A549 (cell line): ENCODE data around the gene DDX25. TPM values are rescaled to one million over a fixed set of nuclear protein-coding genes. Genes with fewer than 3 reads are reported as not detected.
A peak's percentile ranks its signal among the peaks of the same experiment; 100 is the strongest.

Source experiments
- ATAC-seq, 2 experiments: fragments of 200-7000 bp in 1 of 2; fragments of >200 bp in 1 of 2; cut with Nextera tagmentation in 1 of 2; cut with Tn5 transposase in 1 of 2; 3 replicates each; pipeline versions ENCODE4 v1.8.0 to v1.9.1; 2018 to 2020; ENCODE audit warnings: mild to moderate bottlenecking in 1 of 2, moderate library complexity in 1 of 2
- CTCF ChIA-PET: fragments of 300-600 bp; sonication (Branson Sonifier 250); formaldehyde crosslinking; extraction: SDS; loops from one replicate; lab custom pipeline; 2021; ENCODE audit warnings: antibody characterized with exemption, inconsistent platforms; lab: Yijun Ruan, JAX
- POLR2A ChIA-PET: fragments of 350-600 bp; formaldehyde crosslinking; extraction: SDS; loops from one replicate; lab custom pipeline; 2021; ENCODE audit warnings: antibody characterized with exemption, inconsistent platforms; lab: Yijun Ruan, JAX
- DNase-seq, 2 experiments: peaks; one replicate each; pipeline versions ENCODE4 v3.0.0 to v3.0.0-alpha.2; 2011 to 2016; ENCODE audit warnings: low read depth in 1 of 2, low spot score in 1 of 2
- FAIRE-seq: peaks from 2 replicates; lab custom pipeline; 2011; peaks lifted over from hg19 to GRCh38; lab: Jason Lieb, UNC
- H3K27ac ChIP-seq, 2 experiments: fragments of >200 bp; sonication (Bioruptor Twin); formaldehyde crosslinking; 3 replicates each; pipeline ENCODE4 v1.5.1; 2016 to 2017
- H3K4me1 ChIP-seq: fragments of >200 bp; sonication (Bioruptor Twin); formaldehyde crosslinking; 3 replicates; pipeline ENCODE4 v1.6.1; 2016
- H3K4me2 ChIP-seq: fragments of >200 bp; sonication (Bioruptor Twin); formaldehyde crosslinking; 3 replicates; pipeline ENCODE4 v1.6.1; 2016
- H3K4me3 ChIP-seq: fragments of >200 bp; sonication (Bioruptor Twin); formaldehyde crosslinking; 3 replicates; pipeline ENCODE4 v1.5.1; 2016
- H3K9me3 ChIP-seq: fragments of >200 bp; sonication (Bioruptor Twin); formaldehyde crosslinking; 3 replicates; pipeline ENCODE4 v1.6.1; 2016
- CBX2 ChIP-seq: fragments of 200-600 bp; sonication (generic); IDR thresholded peaks from 2 replicates; pipeline ENCODE4 v1.6.1; 2016; ENCODE audit warnings: low read depth, mild to moderate bottlenecking, borderline replicate concordance
- CBX8 ChIP-seq: fragments of 200-600 bp; sonication (generic); IDR thresholded peaks from 2 replicates; pipeline ENCODE4 v1.6.1; 2016
- CHD2 ChIP-seq: fragments of 150-350 bp; IDR thresholded peaks from 2 replicates; pipeline ENCODE4 v1.6.1; 2014; ENCODE audit warnings: low read length; ENCODE audit not compliant: partially characterized antibody
- EHF ChIP-seq: fragments of 250-450 bp; sonication (Bioruptor Pico); IDR thresholded peaks from 2 replicates; pipeline ENCODE4 v1.5.0; 2020; ENCODE audit warnings: mild to moderate bottlenecking
- EHMT2 ChIP-seq: fragments of 200-600 bp; sonication (generic); IDR thresholded peaks from 2 replicates; pipeline ENCODE4 v1.6.1; 2016; ENCODE audit warnings: antibody characterized with exemption, low read depth, mild to moderate bottlenecking, moderate library complexity
- FOSL2 ChIP-seq, 2 experiments: fragments of 450-650 bp in 1 of 2; fragments of >200 bp in 1 of 2; sonication (Bioruptor Twin) in 1 of 2; formaldehyde crosslinking; IDR thresholded peaks; 2 replicates each; pipeline versions ENCODE4 v1.5.0 to v1.6.1; 2016 to 2020; ENCODE audit warnings: mild to moderate bottlenecking in 1 of 2, moderate library complexity in 1 of 2
- HDAC2 ChIP-seq: fragments of 200-600 bp; sonication (generic); IDR thresholded peaks from 2 replicates; pipeline ENCODE4 v1.6.1; 2016
- HES2 ChIP-seq: fragments of >200 bp; sonication (Bioruptor Twin); formaldehyde crosslinking; IDR thresholded peaks from 2 replicates; pipeline ENCODE4 v1.6.1; 2016
- HEYL ChIP-seq: fragments of 250-450 bp; sonication (Bioruptor Pico); IDR thresholded peaks from 2 replicates; pipeline ENCODE4 v1.8.0; 2021; ENCODE audit warnings: mild to moderate bottlenecking, moderate library complexity
- JUNB ChIP-seq: fragments of >200 bp; sonication (Bioruptor Twin); formaldehyde crosslinking; IDR thresholded peaks from 2 replicates; pipeline ENCODE4 v1.6.1; 2016
- MYC ChIP-seq: IDR thresholded peaks from 2 replicates; pipeline ENCODE4 v1.6.1; 2012; ENCODE audit warnings: mild to moderate bottlenecking, inconsistent platforms, low read length, improper control_type of control experiment, borderline replicate concordance
- NFE2L2 ChIP-seq: fragments of 150-350 bp; conservative IDR thresholded peaks from 2 replicates; pipeline ENCODE4 v1.6.1; 2014; ENCODE audit warnings: low read length
- POLR2A ChIP-seq: IDR thresholded peaks from 2 replicates; pipeline ENCODE4 v1.6.1; 2012; ENCODE audit warnings: mild to moderate bottlenecking, low read length
- RARB ChIP-seq: fragments of 250-450 bp; sonication (Bioruptor Pico); IDR thresholded peaks from 2 replicates; pipeline ENCODE4 v1.8.0; 2021; ENCODE audit warnings: mild to moderate bottlenecking, moderate library complexity
- RCOR1 ChIP-seq: fragments of 150-350 bp; IDR thresholded peaks from 2 replicates; pipeline ENCODE4 v1.6.1; 2014; ENCODE audit warnings: antibody characterized with exemption, low read length, low read depth
- REST ChIP-seq: fragments of 200-600 bp; sonication (generic); IDR thresholded peaks from 2 replicates; pipeline ENCODE4 v1.6.1; 2016; ENCODE audit warnings: antibody characterized with exemption, mild to moderate bottlenecking, moderate library complexity
- SMC3 ChIP-seq: fragments of >200 bp; sonication (Bioruptor Twin); formaldehyde crosslinking; IDR thresholded peaks from 3 replicates; pipeline ENCODE4 v1.6.1; 2018; ENCODE audit warnings: inconsistent platforms
- TP53 ChIP-seq: fragments of 250-450 bp; sonication (Bioruptor Pico); IDR thresholded peaks from 2 replicates; pipeline ENCODE4 v1.5.0; 2021; ENCODE audit warnings: mild to moderate bottlenecking, moderate library complexity
- ZFP36 ChIP-seq: fragments of 450-650 bp; IDR thresholded peaks from 2 replicates; pipeline ENCODE4 v1.6.1; 2014; ENCODE audit warnings: borderline replicate concordance; ENCODE audit not compliant: partially characterized antibody
- ZNF302 ChIP-seq: fragments of 250-450 bp; sonication (Bioruptor Pico); IDR thresholded peaks from 2 replicates; pipeline ENCODE4 v1.9.0; 2021; ENCODE audit warnings: inconsistent platforms, mild to moderate bottlenecking, moderate library complexity
- WGBS: methylation state at CpG from one replicate; pipeline ENCODE4 v1.1.6; 2017; ENCODE audit errors: missing lambda C conversion rate; 5-methylcytosine and 5-hydroxymethylcytosine counted together
- polyA plus RNA-seq, 4 experiments: library from polyadenylated mRNA; depleted of rRNA in 3 of 4; stranded (reverse); fragments of >200 nt; fragmentation: RNase III in 1 of 4; extraction: RNeasy Plus Mini Kit Qiagen cat#74134 plus additional on column Dnase treatment in 1 of 4; gene quantifications; 2 replicates in 3 of 4; 3 replicates in 1 of 4; pipeline ENCODE4 v1.2.3, GENCODE V29; 2011 to 2017
- TF ChIP-seq, protein P1 (sequence below): IDR thresholded peaks from 2 replicates; pipeline ENCODE4 v1.6.1; 2012; ENCODE audit warnings: low read depth, borderline replicate concordance

DDX25 gene
- polyA plus RNA-seq, 2 of the 4 experiments (the other 2 are of a cell fraction), result 0.01 TPM; not detected in 1

DNA sequence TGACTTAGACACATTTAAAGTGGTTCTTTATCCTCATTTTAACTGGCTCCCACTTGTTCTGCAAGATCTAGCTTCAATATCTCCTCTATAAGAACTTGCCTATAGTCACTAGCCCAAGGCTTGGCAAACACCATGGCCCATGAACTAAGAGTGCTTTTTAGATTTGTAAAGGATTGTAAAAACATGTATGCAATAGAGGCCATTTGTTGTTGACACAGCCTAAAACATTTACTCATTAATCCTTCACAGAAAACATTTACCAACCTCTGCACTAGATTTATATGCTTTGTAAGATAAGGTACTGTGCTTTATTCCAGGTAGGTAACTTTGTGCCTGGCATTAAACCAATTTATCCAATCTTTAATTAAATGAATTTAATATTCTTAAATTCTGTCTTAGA lies 11.3 kb upstream of the DDX25 start:
- FAIRE-seq (no peak), DNase-seq (no peak), ATAC-seq (no peak)
- H3K9me3 ChIP-seq, result no peaks in the 10 kb centered on the region
- H3K4me3 ChIP-seq, result peak overlapping the region; percentile 13; the same call in 1 of the 3 replicates
- ChIA-PET CTCF (interaction anchor here (0.6 kb wide), 1 partner anchor 288 kb away, joined by 3 read pairs; no protein-coding TSS in a partner anchor), POLR2A (interaction anchor here (0.7 kb wide), 1 partner anchor 233 kb away, joined by 3 read pairs; no protein-coding TSS in a partner anchor)
- H3K4me1 ChIP-seq, result peaks cover 44% of the 10 kb centered on the region
- TF ChIP-seq ZFP36, result no peak
- TF ChIP-seq RCOR1, result no peak
- TF ChIP-seq HES2, result no peak
- no peak for TF ChIP-seq CHD2
- TF ChIP-seq POLR2A, result no peak
- TF ChIP-seq REST, result no peak
- TF ChIP-seq EHF (CRISPR knock-in tag), result no peak
- TF ChIP-seq SMC3, result no peak
- TF ChIP-seq ZNF302 (CRISPR knock-in tag), result no peak
- no peak for TF ChIP-seq RARB (CRISPR knock-in tag)
- TF ChIP-seq HEYL (CRISPR knock-in tag), result no peak
- no peak for TF ChIP-seq EHMT2
- no peak for TF ChIP-seq JUNB
- peak overlapping the region; percentile 86 for H3K4me2 ChIP-seq
- H3K27ac ChIP-seq, result peak overlapping the region; percentile 65 to 73

- 85% methylated on average over 6 of the region's 6 CpGs for WGBS
- H3K4me3 ChIP-seq, result no peak overlapping the region
- no peak for TF ChIP-seq FOSL2 (IDR thresholded peaks at IDR 0.05)
- TF ChIP-seq FOSL2 (CRISPR knock-in tag; IDR thresholded peaks at IDR 0.05), result no peak
- TF ChIP-seq TP53 (CRISPR knock-in tag), result no peak
- no peak for TF ChIP-seq CBX8
- POLR2A ChIA-PET, result no interaction called here
- CTCF ChIA-PET, result no interaction called here
- DNase-seq (no peak), ATAC-seq (no peak; a peak in 1 of 6 replicates), FAIRE-seq (no peak)
- H3K9me3 ChIP-seq, result no peaks in the 10 kb centered on the region
- peak overlapping the region; percentile 86 for H3K4me2 ChIP-seq
- H3K27ac ChIP-seq, result no peak overlapping the region
- 0 out of 3 replicates have a peak, but pooled peaks cover 5% of the 10 kb centered on the region for H3K4me1 ChIP-seq
Measured at GRCh38 chr11:125901872-125902271, 2.4 kb upstream of the DDX25 start.

- DNase-seq, result no peak
- ChIA-PET POLR2A (interaction anchor here (1.2 to 1.4 kb wide), 2 partner anchors 15 kb away, joined by 4 to 21 read pairs; partner anchors contain the start of gene HYLS1), CTCF (interaction anchor here (0.9 to 2.5 kb wide), 2 partner anchors 19 to 21 kb away, joined by 3 to 5 read pairs; no protein-coding TSS in a partner anchor)
- H3K4me1 ChIP-seq, result 0 out of 3 replicates have a peak, but pooled peaks cover 5% of the 10 kb centered on the region
- no peak for FAIRE-seq
- peak overlapping the region; percentile 78 to 81 for H3K27ac ChIP-seq
- TF ChIP-seq, protein P1, sequence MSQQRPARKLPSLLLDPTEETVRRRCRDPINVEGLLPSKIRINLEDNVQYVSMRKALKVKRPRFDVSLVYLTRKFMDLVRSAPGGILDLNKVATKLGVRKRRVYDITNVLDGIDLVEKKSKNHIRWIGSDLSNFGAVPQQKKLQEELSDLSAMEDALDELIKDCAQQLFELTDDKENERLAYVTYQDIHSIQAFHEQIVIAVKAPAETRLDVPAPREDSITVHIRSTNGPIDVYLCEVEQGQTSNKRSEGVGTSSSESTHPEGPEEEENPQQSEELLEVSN, result no peak
- no peak for TF ChIP-seq EHF (CRISPR knock-in tag)
- TF ChIP-seq NFE2L2, result no peak
- no peak for TF ChIP-seq EHMT2
- TF ChIP-seq MYC, result no peak
- TF ChIP-seq HDAC2, result no peak
- no peak for TF ChIP-seq CBX2
- peak overlapping the region; percentile 88 for H3K4me3 ChIP-seq
- peak overlapping the region; percentile 86 for H3K4me2 ChIP-seq
- WGBS, result 56% methylated on average over 20 of the region's 20 CpGs
- peak; percentile 60 to 64; a peak in 5 of 6 replicates for ATAC-seq
- H3K9me3 ChIP-seq, result no peaks in the 10 kb centered on the region
Measured at GRCh38 chr11:125902277-125902926, 1.9 kb upstream of the DDX25 start.
